Measurements from ENCODE around the gene KCNN1. TPM values are rescaled to one million over a fixed set of nuclear protein-coding genes. Genes with fewer than 3 reads are reported as not detected.

The KCNN1 gene
- total RNA-seq, 1 experiment from 2014 or later, result 9.2 TPM

GRCh38 chr19:17946965-17947784 lies 19.7 kb upstream of the KCNN1 start:
- peak overlapping the region; percentile 18 for H2BK12ac ChIP-seq (ENCODE audit: insufficient read length, low read depth, low read length)
- H4K91ac ChIP-seq (ENCODE audit: insufficient read length, low read depth, low read length), result no peak overlapping the region
- H4K20me1 ChIP-seq (ENCODE audit: control insufficient read depth, insufficient read depth, insufficient read length), result no peaks in the 10 kb centered on the region
- H3T11ph ChIP-seq (ENCODE audit: low read length), result no peak overlapping the region
- no peaks in the 10 kb centered on the region for H3K79me1 ChIP-seq (ENCODE audit: insufficient read depth, low read depth, low read length, poor library complexity, severe bottlenecking)
- no peak overlapping the region for H3K23ac ChIP-seq (ENCODE audit: insufficient read length, low read depth, low read length)
- no peak overlapping the region for H2BK5ac ChIP-seq (ENCODE audit: insufficient read length, low read length)
- H3K79me2 ChIP-seq (ENCODE audit: insufficient read depth, low read length), result no peaks in the 10 kb centered on the region
- no peak overlapping the region for H3K27ac ChIP-seq (ENCODE audit: insufficient read length, low read depth, low read length)
- H3K9me3 ChIP-seq (ENCODE audit: control insufficient read depth, low read depth, low read length), result no peaks in the 10 kb centered on the region
- H3K4me2 ChIP-seq (ENCODE audit: insufficient read depth, insufficient read length, low read length), result peak overlapping the region; percentile 77
- H3K27me3 ChIP-seq (ENCODE audit: insufficient read depth, low read length), result peaks cover 16% of the 10 kb centered on the region; the same call in 1 of the 2 replicates
- peak overlapping the region; percentile 27 for H2BK120ac ChIP-seq (ENCODE audit: low read depth, low read length, poor library complexity, severe bottlenecking)
- no peaks in the 10 kb centered on the region; a peak in 1 of 5 replicates for H3K9me3 Mint-ChIP-seq
- DNase-seq, result peak; percentile 29
- peak overlapping the region; percentile 78; the same call in 1 of the 2 replicates for H3K14ac ChIP-seq (ENCODE audit: insufficient read depth, low read length)
- H3K36me3 Mint-ChIP-seq (ENCODE audit: insufficient read depth in 1 of 3, low read depth in 3 of 3), result peaks cover 0 to 4% (median 4%) of the 10 kb centered on the region in 3 experiments; a peak in 5 of 7 replicates
- peak overlapping the region; percentile 73 to 82 for H3K4me3 Mint-ChIP-seq
- no peak overlapping the region for H2BK20ac ChIP-seq (ENCODE audit: low read depth, low read length, poor library complexity, severe bottlenecking)
- WGBS (ENCODE audit: extremely low coverage, insufficient read length, low lambda C conversion rate), result no CpG with 5 or more reads among the region's 29 CpGs
- peaks cover 38% of the 10 kb centered on the region for H3K23me2 ChIP-seq (ENCODE audit: insufficient read length, low read depth, low read length, poor library complexity, severe bottlenecking)
- H3K9ac ChIP-seq (ENCODE audit: extremely low read depth, insufficient read length, low read length), result peak overlapping the region; percentile 20
- H4K8ac ChIP-seq (replicated peaks; ENCODE audit: insufficient read length, low read depth, low read length), result no peak overlapping the region
- 0 out of 2 replicates have a peak, but pooled peaks cover 1% of the 10 kb centered on the region for H3K4me1 ChIP-seq (ENCODE audit: insufficient read depth, low read length)
- peaks cover 27 to 38% of the 10 kb centered on the region in 2 experiments for H3K4me1 Mint-ChIP-seq
- H3K4ac ChIP-seq (ENCODE audit: low read depth, low read length), result no peak overlapping the region; the same call in 1 of the 2 replicates
- H3K18ac ChIP-seq (ENCODE audit: insufficient read length, low read depth, low read length), result peak overlapping the region; percentile 94
- no peak overlapping the region for H4K5ac ChIP-seq (ENCODE audit: insufficient read length, low read depth, low read length)
- no peak for TF ChIP-seq CTCF (conservative IDR thresholded peaks at IDR 0.05)
- no peak overlapping the region for H2AK5ac ChIP-seq (ENCODE audit: insufficient read length, low read length)
- H2BK15ac ChIP-seq (ENCODE audit: low read depth, low read length), result no peak overlapping the region
- no peak overlapping the region for H3K56ac ChIP-seq (ENCODE audit: insufficient read length, low read depth, low read length)
- no peak overlapping the region for H2AFZ ChIP-seq (ENCODE audit: low read length)
- peak overlapping the region; percentile 93 to 98 (median 95); a peak in 6 of 7 replicates for H3K27ac Mint-ChIP-seq
- peaks cover 35% of the 10 kb centered on the region for H3K27me3 Mint-ChIP-seq (ENCODE audit: low read depth)

All from H9 (cell line).